WTC11 (cell line): ENCODE results near the gene KCNE1.

Experiments used
- ATF2 ChIP-seq: sonication (generic); formaldehyde crosslinking; IDR thresholded peaks from 2 replicates; pipeline ENCODE4 v1.8.1; 2022; ENCODE audit warnings: low read depth, missing genetic modification reagents, borderline replicate concordance
- ATF3 ChIP-seq: sonication (generic); formaldehyde crosslinking; conservative IDR thresholded peaks from 2 replicates; pipeline ENCODE4 v1.8.1; 2022; ENCODE audit warnings: mild to moderate bottlenecking, missing genetic modification reagents
- CTCF ChIP-seq: fragments of 200-600 bp; IDR thresholded peaks from 2 replicates; pipeline ENCODE4 v1.8.0; 2022; ENCODE audit warnings: antibody characterized with exemption
- ELF4 ChIP-seq: sonication (generic); formaldehyde crosslinking; IDR thresholded peaks from 2 replicates; pipeline ENCODE4 v1.8.1; 2022; ENCODE audit warnings: low read depth, mild to moderate bottlenecking, moderate library complexity, missing genetic modification reagents
- PREB ChIP-seq: sonication (generic); formaldehyde crosslinking; IDR thresholded peaks from 2 replicates; pipeline ENCODE4 v1.8.1; 2022; ENCODE audit warnings: mild to moderate bottlenecking, missing genetic modification reagents, moderate library complexity, borderline replicate concordance
- TCF7 ChIP-seq: sonication (generic); formaldehyde crosslinking; IDR thresholded peaks from 2 replicates; pipeline ENCODE4 v1.8.0; 2022; ENCODE audit warnings: mild to moderate bottlenecking, low read depth, missing genetic modification reagents, moderate library complexity
- USF2 ChIP-seq: sonication (generic); formaldehyde crosslinking; IDR thresholded peaks from 2 replicates; pipeline ENCODE4 v1.8.1; 2023; ENCODE audit warnings: mild to moderate bottlenecking, missing genetic modification reagents, moderate library complexity
- ZNF263 ChIP-seq: sonication (generic); formaldehyde crosslinking; IDR thresholded peaks from 2 replicates; pipeline ENCODE4 v1.8.1; 2022; ENCODE audit warnings: low read depth, mild to moderate bottlenecking, moderate library complexity, missing genetic modification reagents
- ZNF512 ChIP-seq: sonication (generic); formaldehyde crosslinking; IDR thresholded peaks from 2 replicates; pipeline ENCODE4 v1.8.1; 2022; ENCODE audit warnings: missing genetic modification reagents, borderline replicate concordance

GRCh38 chr21:34517039-34517438 is 5.0 kb upstream of the KCNE1 start:
- TF ChIP-seq CTCF (no peak), ATF2 (CRISPR knock-in tag) (no peak), ZNF512 (CRISPR knock-in tag) (no peak), ZNF263 (CRISPR knock-in tag) (no peak), ELF4 (CRISPR knock-in tag) (no peak), USF2 (CRISPR knock-in tag) (no peak), ATF3 (no peak), TCF7 (CRISPR knock-in tag) (no peak), PREB (CRISPR knock-in tag) (no peak)
